T-helper 9 cell (primary cell): Measurements from ENCODE around the gene MCM3AP.
A peak's percentile ranks its signal among the peaks of the same experiment; 100 is the strongest.
"Not testable (repeated sequence)": the region's sequence is repeated elsewhere in the genome, so short reads cannot be mapped to it uniquely, and the experiment has no call there.

Source experiments
- DNase-seq: peaks from one replicate; pipeline ENCODE4 v3.0.0-alpha.2; 2020

The MCM3AP gene

DNA sequence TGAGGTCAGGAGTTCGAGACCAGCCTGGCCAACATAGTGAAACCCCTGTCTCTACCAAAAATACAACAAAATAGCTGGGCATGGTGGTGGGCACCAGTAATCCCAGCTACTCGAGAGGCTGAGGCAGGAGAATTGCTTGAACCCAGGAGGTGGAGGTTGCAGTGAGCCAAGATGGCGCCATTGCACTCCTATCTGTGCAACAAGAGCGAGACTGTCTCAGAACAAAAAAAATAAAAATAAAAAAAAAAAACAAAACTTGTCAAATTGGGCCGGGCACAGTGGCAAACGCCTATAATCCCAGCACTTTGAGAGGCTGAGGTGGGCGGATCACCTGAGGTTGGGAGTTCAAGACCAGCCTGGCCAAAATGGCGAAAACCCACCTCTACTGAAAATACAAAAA lies 24.8 kb upstream of the MCM3AP start:
- DNase-seq, result not testable (repeated sequence)

DNA sequence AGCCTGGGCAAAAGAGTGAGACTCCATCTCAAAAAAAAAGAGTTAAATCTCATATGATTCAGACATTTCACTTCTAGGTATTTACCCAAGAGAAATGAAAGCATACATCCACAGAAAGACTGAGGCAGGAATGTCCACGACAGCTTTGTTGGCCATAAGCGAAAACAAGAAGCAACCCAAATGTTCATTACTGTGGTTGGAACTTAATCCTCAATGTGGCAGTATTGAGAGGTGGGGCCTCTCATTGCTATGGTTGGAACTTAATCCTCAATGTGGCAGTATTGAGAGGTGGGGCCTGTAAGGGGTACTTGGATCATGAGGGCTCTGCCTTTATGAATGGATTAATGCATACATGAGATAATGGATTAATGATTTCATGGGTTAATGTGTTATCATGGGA lies 23.0 kb upstream of the MCM3AP start:
- DNase-seq, result no peak

DNA sequence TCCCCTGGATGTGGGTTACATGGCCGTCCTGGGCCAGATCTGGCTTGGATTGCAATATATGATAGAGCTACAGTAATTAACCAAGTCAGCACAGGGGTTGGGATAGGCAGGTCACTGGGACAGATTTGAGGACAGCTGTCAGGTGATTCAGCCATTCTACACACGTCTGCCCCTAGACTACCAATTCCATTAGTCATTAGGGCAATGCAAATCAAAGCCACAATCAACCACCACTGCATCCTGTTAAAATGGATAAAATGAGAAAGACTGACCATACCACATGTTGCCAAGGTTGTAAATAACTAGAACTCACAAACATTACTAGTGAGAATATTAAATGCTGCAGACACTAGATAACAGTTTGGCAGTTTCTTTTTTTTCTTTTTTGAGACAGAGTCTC lies 22.2 kb upstream of the MCM3AP start:
- no peak for DNase-seq

DNA sequence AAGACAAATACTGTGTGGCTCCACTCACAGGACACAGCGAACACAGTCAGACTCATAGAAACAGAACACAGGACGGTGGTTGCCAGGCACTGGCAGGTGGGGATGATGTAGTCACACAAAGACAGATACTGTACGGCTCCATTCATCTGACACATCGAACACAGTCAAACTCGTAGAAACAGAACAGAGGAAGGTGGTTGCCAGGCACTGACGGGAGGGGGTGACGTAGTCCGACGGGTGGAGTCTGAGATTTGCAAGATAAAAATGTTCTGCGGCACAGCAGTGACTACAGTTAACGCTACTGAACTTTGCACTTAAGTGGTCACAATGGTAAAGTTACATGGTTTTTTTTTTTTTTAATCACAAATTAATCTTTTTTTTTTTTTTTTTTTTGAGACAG lies 19.5 kb upstream of the MCM3AP start:
- DNase-seq, result no peak

DNA sequence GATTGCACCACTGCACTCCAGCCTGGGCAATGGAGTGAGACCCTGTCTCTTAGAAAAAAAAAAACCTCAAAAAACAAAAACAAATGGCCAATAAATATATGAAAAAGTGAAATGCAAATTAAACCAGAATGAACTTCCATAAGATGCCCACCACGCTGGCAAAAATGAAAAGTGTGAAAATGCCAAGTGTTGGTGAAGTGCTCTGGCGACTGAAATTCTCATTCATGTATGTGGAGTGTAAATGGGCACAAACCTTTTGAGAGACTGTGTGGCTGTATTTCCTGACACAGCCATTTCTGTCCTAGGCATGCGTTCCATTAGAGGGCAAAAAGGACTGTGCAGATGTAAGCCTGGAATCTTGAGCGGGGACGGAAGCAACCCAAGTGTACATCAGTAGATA lies 19.0 kb upstream of the MCM3AP start:
- no peak for DNase-seq

DNA sequence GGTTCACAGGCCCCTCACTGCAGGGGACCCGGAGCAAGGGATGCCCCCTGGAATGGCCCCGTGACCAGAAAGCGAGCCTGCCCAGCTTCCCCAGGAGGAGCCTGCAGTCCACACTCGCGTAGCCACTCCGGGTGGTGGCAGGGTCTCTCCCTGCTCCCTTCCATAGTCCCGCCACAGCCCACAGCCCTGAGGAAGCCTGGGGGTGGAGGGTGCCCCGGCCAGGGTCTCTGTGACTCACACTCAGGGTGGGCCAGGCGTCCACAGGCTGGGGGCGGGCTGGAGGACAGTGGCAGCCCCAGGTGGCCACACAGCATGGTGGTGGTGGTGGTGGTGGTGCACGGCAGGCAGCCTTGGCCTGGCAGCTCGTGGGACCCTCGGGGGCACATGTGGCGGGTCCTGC lies 16.3 kb upstream of the MCM3AP start:
- DNase-seq, result no peak

DNA sequence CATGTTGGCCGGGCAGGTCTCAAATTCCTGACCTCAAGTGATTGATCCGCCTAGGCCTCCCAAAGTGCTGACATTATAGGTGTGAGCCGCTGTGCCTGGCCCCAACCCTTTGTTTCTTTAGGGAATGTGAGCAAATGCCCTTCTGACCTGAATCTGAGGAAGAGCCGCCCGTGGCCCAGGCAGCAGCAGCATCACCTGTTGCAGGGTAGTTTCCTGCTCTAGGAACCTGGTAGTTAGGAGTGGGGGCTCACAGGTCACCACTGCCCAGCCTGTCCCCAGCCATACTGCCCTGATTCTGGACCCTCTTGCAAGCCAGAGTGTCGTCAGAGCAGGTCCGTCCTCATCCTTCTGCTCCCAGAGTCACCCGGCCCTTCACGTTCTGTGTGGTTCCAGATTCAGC lies 13.8 kb upstream of the MCM3AP start:
- DNase-seq, result no peak

DNA sequence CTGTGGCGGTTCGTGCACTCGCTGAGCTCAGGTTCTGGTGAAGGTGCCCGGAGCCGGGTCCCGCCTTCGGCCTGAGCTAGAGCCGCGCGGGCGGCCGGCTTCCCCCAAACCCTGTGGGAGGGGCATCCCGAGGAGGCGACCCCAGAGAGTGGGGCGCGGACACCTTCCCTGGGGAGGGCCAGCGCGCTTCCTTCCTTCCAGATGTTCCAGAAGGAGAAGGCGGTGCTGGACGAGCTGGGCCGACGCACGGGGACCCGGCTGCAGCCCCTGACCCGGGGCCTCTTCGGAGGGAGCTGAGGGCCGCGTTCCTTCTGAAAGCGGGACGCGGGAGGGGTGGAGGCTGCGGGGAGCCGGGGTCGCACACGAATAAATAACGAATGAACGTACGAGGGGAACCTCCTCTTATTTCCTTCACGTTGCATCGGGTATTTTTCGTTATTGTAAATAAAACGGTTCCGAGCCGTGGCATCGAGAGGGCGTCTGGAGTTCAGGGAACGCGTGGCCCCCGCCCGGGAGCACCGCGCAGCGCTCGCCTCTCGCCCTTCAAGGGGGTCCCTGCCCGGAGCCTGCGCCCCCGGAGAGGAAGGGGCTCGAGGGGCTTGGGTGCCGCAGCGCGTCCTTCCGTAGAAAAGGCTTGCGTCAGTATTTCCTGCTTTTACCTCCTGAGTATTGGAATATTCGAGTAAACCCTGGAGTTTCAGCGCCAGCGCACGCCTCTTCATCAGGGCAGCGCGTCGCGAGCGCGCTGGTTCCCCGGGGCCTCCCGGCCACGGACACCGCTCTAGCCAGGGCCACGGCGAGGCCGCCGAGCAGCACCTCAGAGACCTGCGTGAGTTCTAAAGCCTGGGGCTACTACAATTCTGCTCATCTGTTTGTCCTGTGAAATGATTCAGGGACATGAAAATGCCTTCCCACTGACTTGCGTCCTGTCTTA lies 12.2 kb upstream of the MCM3AP start:
- DNase-seq, result no peak

DNA sequence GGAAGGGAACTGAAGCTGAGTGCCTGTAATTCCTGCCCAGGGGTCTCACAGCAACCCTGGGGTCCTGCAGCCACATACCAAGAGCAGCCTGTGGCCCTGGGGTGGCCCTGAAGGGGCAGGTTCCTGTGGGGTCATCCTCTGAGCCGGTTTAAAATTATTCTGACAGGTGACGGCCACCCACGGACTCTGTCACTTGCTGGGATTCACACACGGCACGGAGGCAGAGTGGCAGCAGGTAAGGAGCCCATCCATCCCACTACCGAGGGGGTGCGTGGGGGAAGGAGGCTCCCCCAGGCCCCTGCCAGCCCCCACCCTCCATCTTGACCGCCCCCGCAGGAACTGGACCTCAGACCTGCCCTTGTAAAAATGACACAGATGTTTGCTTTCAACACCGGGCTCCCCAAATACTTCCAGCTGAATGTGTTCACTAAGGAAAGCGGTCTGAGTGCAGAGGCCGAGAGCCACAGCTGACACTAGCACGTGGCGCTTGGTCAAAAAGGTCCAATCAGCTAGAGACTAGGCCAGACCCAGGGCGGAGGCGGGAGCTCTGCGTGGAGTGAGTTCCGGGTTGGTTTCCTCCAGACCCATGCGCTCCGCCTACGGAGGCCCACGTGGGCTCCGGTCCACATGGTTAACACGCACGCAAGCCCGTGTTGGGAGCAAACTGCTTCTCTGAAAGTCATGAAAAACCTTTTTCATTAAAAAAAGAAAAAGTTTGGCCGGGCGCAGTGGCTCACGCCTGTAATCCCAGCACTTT lies 10.8 kb upstream of the MCM3AP start:
- no peak for DNase-seq

DNA sequence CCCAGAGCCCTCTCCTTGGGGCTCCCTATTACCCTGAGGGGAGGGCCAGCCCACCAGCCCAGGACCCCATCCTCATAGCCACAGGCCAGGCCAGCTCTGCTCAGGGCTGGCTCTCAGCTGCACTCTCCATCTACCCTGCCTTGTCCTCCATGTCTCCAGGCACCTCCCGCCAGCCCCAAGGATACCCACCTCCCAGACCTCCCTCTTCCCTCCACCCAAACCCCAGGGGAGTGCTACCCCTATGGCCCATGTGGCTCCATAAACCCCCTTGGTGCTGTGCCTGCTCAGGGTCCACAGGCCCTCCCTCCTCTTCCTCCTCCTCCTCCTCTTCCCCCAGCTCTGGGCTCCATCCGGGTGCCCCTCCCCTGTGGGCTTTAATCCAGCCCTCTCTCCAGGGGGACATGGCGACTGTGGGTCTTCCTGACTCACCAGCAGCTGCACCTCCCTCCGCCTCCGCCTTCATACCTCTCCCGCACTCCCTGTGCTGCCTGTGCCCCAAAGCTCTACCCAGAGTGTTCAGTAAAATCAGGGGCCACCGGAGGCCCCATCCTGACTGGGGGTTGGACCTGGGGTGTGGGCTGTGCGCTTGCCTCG lies 9.9 kb upstream of the MCM3AP start:
- DNase-seq, result no peak

DNA sequence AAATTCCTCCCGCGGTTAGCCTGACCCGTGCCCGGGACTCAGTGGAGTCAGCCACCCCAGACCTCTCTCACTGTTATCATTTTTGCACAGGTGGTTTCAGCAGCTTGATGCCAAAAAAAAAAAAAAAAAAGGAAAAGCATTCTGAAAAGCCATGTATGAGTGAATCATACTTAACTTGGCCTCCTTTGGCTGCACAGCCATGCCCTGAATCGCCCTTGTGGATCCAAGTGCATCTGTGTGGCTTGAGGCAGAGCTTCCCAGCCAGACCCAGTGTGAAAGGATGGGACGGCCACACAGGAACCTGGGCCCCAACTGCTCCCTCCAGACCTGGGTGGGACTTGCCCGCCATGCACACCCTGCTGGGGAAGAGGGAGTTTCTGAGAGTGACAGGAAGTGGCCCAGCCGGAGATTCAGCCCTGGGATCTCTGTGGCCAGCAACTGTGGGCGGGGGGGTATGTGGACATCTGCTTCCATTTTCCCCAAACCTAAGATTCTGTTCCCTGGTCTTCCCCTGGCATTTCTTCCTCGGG lies 9.3 kb upstream of the MCM3AP start:
- no peak for DNase-seq

DNA sequence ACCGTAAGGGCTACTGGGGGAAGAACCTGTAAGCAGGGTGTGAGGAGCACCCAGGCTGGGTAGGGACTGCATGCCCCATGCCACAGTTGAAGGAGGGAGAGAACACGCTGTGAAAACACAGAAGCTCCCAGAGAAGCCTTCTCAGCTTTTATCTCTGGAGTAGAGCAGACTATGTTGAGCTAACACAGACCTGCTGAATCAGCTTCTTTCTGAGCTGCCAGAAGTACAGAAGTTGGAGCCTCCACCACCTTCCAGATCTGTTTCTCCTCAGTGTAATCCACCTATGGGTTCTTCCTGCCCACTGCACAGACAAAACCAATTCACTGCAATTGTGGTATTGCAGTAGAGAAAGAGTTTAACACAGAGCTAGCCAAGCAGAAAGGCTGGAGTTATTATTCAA lies 6.2 kb upstream of the MCM3AP start:
- no peak for DNase-seq

DNA sequence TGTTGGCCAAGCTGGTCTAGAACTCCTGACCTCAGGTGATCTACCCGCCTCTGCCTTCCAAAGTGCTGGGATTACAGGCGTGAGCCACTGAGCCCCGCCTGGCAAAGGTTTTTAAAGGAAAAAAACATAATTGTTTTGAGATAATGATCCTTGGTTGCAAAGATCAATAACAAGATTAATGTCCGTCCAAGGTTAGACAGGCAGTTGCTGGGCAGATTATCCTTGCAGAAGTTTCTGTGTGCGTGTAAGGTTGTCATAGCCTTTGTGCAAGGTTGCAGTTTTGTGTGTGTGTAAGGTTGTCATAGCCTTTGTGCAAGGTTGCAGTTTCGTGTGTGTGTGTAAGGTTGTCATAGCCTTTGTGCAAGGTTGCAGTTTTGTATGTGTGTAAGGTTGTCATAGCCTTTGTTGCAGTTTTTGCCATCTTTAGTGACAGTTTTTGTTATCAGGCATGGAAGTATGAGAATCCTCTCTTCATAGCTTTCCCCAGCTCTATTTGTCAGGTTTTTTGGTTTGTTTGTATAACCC lies 4.3 kb upstream of the MCM3AP start:
- DNase-seq, result no peak

DNA sequence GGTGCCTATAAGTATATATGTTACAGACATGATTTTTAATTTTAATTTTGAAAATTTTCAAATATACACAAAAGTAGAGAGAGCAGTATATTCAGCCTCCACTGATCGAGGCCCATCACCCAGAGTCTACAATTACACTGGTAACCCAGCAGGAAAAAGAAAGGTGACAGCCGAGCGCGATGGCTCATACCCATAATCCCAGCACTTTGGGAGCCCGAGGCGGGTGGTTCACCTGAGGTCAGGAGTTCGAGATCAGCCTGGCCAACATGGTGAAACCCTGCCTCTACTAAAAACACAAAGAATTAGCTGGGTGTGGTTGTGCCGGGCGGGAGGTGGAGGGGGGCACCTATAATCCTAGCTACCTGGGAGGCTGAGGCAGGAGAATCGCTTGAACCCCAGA lies 2.1 kb upstream of the MCM3AP start:
- DNase-seq, result no peak

DNA sequence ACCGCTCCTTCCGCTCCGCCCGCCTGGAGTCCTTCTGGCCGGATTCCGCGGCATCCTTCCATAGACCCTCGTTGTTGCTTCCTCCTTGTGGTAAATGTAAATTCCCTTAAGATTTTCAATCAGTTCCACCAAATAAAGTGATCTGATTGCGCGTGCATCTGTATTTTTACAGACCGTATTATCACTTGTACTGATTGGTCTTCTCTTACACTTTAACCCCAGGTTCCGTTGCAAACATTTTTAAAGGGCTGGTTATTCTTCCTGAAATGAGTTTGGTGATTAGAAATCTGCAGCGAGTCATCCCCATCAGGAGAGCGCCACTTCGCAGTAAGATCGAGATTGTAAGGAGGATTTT lies 1.2 kb upstream of the MCM3AP start:
- DNase-seq, result no peak

DNA sequence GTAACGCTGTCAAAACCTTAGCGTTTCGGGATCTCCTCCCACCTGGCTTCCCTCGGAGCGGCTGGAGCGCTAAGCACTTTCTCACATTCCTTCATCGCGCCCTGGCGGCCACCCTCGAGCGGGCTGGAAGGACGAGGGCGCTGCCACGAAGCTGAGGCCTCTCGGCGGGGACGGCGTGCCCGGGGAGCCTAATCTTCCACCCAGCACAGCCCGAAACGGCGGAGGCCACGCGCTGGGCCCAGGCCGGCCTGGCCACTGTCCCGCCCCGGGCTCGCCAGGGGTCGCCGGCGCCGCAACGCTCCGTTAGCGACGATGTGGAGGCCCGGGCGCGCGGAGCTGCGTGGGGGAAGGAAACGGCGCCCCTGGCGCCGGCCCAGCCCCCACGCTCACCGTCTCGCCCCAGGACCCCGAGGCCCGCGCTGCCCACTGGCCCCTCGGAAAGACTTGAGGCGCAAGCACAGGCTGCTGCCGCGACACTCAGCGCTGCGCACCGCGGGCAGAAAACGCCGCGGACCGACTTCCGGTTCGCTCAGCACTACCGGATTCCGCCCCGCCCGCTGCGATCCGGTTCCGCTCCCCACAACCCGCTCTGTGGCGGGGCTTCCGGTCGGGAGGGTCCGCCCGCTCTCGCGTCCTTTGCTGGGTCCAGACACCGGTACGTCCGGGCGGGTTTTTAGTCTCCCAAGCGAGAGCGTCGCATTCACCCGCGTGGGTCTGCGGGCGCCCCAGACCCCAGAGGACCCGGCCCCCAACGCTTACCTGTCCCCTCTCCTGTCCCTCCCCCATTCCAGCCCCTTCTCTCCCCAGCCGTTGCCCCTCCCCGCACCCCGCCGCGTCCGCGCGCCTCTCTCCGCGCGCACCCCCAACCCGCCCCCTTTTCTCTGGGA lies 593 bp upstream of the MCM3AP start, which contains the start of gene YBEY:
YBEY (plus strand) TSS at position 582 of the 887 bp plus-strand sequence. CDS start 572 bp downstream, outside the sequence.
- DNase-seq, result peak; percentile 72

DNA sequence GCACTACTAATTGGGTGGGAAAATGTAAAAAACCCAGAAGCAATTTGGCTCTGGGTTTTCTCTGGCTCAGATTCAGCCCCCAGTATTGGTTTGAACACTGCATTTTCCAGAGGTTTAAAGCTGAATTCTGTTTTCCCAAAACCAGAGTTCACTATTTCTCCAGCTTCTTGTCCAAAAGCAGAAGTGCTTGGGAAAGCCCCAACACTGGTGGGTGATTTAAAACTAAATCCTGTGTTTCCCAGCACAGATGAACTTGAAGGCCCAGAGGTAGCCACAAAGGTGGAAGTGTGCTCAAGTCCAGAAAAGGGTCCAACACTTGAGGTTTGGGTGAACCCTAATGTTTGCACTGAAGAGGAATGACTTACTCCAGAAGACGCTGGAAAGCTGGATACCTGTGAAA lies 678 bp downstream of the MCM3AP start:
- no peak for DNase-seq

DNA sequence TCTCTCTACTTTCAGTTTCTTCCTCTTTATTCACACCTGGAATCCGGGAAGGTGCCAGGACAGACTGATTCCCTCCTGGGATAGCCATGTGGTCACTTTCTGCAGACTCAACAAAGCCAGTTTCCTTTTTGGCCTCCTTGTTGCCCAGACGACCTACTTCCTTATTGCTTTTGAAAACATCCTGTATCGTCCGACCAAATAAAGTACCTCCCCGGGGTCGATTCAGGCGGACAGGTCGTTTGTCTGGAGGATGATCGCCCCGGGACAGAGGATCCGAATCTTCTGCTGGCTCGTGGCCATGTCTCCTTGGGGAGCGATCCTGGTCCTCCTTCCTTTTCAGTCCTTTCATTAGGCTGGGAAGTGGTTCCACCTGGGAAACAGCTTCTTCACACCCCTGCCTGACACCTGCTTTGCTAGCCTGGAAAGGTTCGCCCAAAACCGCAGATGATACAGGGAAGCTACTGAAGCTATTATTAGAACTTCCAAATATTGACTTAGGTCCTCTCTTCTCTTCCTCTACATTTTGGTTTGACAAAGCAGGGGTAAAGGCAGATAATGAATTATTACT lies 1.2 kb downstream of the MCM3AP start:
- no peak for DNase-seq

DNA sequence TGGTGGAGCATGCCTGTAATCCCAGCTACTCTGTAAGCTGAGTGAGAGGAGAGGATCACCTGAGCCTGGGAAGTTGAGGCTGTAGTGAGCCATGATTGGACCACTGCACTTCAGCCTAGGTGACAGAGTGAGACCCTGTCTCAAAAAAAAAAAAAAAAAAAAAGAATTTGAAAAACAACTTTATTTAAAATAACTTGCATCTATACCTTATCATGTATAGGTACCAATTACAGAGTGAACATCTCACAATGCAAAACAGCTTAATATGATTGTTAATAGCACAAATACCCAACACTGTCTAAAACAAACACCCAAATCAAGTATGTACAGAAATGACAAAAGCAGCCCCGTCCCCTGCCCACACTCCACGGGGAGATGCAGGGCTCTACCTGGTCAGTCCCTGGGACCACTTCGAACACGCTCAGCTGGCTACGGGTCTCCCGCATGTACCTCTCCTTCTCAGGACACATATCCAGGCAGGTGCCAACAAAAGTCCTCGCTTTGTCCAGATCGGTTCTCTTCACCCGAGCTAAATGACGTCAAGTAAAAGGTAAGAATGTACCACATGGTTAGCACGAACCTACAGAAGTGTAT lies 10.5 kb downstream of the MCM3AP start:
- DNase-seq, result no peak

DNA sequence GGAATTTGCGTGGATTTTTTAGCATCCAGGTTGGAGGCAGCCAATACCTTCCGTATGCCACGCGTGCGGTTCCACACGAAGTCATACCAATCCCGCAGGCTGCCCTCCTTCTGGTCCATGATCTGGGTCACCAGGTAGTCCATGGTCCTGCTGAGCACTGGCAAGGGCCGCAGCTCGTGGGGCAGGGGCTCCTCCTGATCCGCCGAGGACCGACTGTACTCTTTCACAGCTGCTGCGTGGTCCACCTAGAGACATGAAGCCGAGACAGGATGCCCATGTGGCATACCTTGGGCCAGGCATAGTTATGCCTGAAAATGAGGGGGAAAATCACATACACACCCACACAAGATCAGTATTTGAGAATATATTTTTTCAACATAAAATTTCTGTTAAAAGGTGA lies 12.1 kb downstream of the MCM3AP start:
- no peak for DNase-seq

DNA sequence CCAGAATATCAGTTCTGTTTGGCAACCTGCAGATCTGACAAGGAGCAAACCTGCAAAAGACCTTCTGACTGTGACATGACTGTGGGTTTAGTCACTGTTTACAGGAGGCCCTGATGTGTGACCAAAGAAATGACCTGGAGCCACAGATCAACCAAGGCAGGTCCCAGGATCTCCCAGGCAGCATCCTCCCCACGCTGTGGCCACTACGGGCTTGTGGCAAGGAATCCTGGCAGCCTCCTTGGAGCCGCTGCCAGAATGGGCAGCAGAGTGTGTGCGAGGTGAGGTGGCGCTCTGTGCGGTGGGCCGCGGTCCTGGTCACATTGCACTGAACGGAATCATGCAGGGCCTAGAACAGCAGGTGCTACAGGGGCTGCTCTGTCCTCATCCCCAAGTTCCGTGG lies 15.9 kb downstream of the MCM3AP start:
- DNase-seq, result no peak
